ENCODE data around the gene NRIP1.

The NRIP1 gene

DNA sequence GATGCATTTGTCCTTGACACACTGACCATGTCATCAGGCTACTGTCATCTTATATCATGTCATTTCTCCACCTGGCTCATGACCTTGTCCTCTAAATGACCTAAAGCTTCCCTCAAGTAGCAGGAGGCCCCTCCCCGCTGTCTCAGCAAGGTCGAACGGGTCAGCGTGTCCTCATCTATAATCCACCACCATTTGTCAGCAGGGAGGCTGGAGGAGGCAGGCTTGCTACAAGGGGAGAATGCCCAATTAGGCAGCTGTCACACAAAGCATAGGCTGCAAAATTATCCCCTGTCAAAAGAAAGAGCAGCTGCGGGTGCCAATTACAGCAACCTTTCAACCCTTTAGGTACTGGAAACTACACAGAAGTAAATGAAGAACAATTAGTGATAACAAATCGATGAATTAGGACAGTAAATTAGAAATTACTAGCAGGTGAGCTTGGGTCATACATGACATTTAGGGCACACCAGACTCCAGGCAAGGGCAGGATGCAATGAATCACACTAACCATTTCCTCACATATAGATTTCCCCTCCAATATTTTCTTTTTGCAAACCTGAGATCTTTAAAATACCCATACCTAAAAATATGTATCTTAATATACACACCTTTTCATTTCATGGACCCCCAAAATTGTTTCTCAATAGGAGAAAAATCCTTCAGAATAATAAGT, 61.2 kb downstream of the NRIP1 start:
- no peak overlapping the region for H3K4me3 ChIP-seq (ENCODE audit: low read depth, low read length)
- no peaks in the 10 kb centered on the region for H3K27me3 ChIP-seq (replicated peaks)
- in situ Hi-C loops (cut with HindIII; ENCODE audit: low pct_ligation_motif_present, low sequenced_read_pairs) = no loop called here
- no peak overlapping the region for H3K27ac ChIP-seq
- TF ChIP-seq, protein P1, sequence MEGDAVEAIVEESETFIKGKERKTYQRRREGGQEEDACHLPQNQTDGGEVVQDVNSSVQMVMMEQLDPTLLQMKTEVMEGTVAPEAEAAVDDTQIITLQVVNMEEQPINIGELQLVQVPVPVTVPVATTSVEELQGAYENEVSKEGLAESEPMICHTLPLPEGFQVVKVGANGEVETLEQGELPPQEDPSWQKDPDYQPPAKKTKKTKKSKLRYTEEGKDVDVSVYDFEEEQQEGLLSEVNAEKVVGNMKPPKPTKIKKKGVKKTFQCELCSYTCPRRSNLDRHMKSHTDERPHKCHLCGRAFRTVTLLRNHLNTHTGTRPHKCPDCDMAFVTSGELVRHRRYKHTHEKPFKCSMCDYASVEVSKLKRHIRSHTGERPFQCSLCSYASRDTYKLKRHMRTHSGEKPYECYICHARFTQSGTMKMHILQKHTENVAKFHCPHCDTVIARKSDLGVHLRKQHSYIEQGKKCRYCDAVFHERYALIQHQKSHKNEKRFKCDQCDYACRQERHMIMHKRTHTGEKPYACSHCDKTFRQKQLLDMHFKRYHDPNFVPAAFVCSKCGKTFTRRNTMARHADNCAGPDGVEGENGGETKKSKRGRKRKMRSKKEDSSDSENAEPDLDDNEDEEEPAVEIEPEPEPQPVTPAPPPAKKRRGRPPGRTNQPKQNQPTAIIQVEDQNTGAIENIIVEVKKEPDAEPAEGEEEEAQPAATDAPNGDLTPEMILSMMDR (IDR thresholded peaks at IDR 0.05; ENCODE audit: low read depth, low read length, missing control alignments) = no peak
- no peak for DNase-seq
- H3K36me3 ChIP-seq (replicated peaks) = peaks cover 3% of the 10 kb centered on the region

DNA sequence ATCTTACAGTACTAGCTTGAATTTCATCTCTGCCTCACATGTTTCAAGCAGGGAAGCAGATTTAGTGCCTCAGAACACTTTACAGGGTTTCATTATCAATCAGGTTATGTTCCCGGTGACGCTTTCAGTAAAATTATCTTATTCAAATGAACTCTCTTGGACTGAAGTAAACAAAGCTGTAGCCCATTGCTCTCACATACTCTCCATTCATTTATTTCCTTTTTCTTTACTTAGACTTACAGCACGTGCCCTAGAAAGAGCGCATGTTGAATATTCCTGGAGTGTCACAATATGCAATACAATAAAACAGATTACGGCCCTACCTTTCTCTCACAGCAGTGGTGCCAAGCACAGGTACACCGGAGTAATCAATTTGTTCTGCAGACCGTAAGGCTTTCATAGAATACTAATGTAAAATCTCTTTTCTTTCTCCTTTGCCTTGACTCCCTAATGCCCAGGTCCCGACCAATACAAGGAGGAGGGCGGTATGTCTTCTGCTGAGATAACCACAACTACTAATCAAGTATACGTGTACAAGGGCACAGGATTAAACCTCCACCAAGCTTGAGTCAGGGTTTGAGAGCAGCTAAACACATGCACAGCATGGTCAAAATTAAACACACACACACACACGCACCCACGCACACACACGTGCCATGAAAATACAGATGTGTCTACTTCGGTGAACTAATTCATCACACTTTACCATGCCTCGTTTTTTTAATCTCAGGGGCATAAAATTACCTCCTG, 62.8 kb downstream of the NRIP1 start:
- in situ Hi-C loops (cut with HindIII; ENCODE audit: low pct_ligation_motif_present, low sequenced_read_pairs) = no loop called here
- H3K4me3 ChIP-seq (ENCODE audit: low read depth, low read length) = no peak overlapping the region

DNA sequence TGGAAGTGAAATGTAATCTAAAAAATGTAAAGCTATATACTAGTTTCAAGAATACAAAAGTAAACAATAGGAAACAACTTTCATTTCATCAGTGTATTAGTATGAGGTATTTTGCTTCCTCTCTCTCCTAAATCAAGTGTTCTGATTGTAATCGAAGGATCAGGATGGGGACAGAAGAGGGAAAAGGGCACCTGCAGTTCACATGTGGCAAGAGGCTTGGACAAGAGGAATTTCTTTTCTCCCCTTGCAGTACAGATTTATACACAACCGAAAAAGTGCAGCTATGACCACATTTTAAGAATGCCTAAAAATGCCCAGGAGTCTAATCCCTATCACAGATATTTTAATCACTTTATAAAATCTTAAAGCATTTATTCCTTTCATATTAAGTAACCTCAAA, 63.7 kb downstream of the NRIP1 start:
- H3K4me3 ChIP-seq (ENCODE audit: low read depth, low read length) = no peak overlapping the region
- DNase-seq = no peak
- TF ChIP-seq, protein P1 (IDR thresholded peaks at IDR 0.05; ENCODE audit: low read depth, low read length, missing control alignments) = no peak
- H3K36me3 ChIP-seq (replicated peaks) = no peaks in the 10 kb centered on the region
- H3K27me3 ChIP-seq (replicated peaks) = no peaks in the 10 kb centered on the region
- H3K27ac ChIP-seq = no peak overlapping the region
- in situ Hi-C loops (cut with HindIII; ENCODE audit: low pct_ligation_motif_present, low sequenced_read_pairs) = no loop called here

More for the DNA sequence above, 62.8 kb downstream of the NRIP1 start:
- DNase-seq = no peak
- TF ChIP-seq, protein P1 (IDR thresholded peaks at IDR 0.05; ENCODE audit: low read depth, low read length, missing control alignments) = no peak
- no peaks in the 10 kb centered on the region for H3K36me3 ChIP-seq (replicated peaks)
- H3K27me3 ChIP-seq (replicated peaks) = no peaks in the 10 kb centered on the region
- H3K27ac ChIP-seq = no peak overlapping the region

DNA sequence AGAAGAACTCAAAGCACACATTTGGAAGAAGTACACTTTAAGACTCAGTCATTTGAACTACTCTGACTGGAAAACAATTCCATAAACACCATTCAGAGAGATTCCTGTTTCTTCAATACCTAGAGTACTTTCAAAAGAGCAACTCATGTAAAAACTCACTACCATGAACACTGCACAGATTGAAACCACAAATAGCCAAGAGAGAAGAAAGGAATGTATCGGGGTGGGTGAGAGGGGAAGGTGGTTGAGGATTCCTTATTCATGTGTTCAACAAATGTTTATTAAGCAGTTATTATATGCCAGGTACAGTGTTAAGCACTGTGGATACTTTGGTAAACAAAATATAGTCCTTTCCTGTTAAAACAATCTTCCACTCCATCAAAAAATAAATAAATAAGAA, 64.7 kb downstream of the NRIP1 start:
- H3K27ac ChIP-seq = no peak overlapping the region
- in situ Hi-C loops (cut with HindIII; ENCODE audit: low pct_ligation_motif_present, low sequenced_read_pairs) = no loop called here
- TF ChIP-seq, protein P1 (IDR thresholded peaks at IDR 0.05; ENCODE audit: low read depth, low read length, missing control alignments) = no peak
- no peaks in the 10 kb centered on the region for H3K27me3 ChIP-seq (replicated peaks)
- peak; percentile 46 for DNase-seq
- no peaks in the 10 kb centered on the region for H3K36me3 ChIP-seq (replicated peaks)
- H3K4me3 ChIP-seq (ENCODE audit: low read depth, low read length) = no peak overlapping the region

DNA sequence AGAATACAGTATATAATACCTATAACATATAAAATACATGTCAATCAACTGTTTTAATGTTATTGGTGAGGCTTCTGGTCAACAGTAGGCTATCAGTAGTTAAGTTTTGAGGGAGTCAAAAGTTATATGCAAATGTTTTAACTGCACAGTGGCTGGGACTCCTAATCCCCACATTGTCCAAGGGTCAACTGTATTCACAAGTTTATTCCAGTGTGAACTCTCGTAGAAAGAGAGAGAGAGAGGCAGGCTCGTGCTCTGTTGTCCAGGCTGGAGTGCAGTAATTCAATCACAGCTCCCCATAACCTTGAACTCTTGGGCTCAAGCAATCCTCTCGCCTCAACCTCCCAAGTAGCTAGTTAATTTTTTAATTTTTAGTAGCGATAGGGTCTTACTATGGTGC, 66.0 kb downstream of the NRIP1 start:
- Histone ChIP-seq H3K27me3 (replicated peaks) (no peaks in the 10 kb centered on the region), H3K27ac (no peak overlapping the region), H3K4me3 (ENCODE audit: low read depth, low read length) (no peak overlapping the region), H3K36me3 (replicated peaks) (no peaks in the 10 kb centered on the region)
- TF ChIP-seq, protein P1 (IDR thresholded peaks at IDR 0.05; ENCODE audit: low read depth, low read length, missing control alignments) = no peak
- in situ Hi-C loops (cut with HindIII; ENCODE audit: low pct_ligation_motif_present, low sequenced_read_pairs) = no loop called here
- no peak for DNase-seq

Measured in brain microvascular endothelial cell (primary cell).